HG03103 (cell line): ENCODE measurements around the gene ZSCAN12.
"Not testable (repeated sequence)": the region's sequence is repeated elsewhere in the genome, so short reads cannot be mapped to it uniquely, and the experiment has no call there.

ENCODE experiments used
- ATAC-seq: cut with Tn5 transposase; IDR thresholded peaks from one replicate; pipeline ENCODE4 v1.9.1; 2021; ENCODE audit warnings: low read depth; ENCODE audit not compliant: unreplicated experiment

The ZSCAN12 gene

DNA sequence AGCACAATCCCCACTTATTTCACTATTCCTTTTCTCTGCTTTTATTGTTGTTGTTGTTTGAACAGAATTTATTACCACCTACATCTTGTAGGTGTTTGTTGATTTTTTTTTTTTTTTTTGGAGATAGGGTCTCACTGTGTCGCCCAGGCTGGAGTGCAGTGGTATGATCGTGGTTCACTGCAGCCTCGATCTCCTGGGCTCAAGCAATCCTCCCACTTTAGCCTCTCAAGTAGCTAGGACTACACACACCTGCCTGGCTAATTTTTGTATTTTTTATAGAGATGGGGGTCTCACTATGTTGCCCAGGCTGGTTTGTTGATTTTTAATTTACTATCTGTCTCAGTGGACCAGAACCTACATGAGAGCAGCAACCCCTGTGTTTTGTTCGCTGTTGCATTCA, 3.6 kb downstream of the ZSCAN12 start:
- ATAC-seq, result no peak

GRCh38 chr6:28393912-28394662, 5.5 kb downstream of the ZSCAN12 start:
- ATAC-seq, result no peak

DNA sequence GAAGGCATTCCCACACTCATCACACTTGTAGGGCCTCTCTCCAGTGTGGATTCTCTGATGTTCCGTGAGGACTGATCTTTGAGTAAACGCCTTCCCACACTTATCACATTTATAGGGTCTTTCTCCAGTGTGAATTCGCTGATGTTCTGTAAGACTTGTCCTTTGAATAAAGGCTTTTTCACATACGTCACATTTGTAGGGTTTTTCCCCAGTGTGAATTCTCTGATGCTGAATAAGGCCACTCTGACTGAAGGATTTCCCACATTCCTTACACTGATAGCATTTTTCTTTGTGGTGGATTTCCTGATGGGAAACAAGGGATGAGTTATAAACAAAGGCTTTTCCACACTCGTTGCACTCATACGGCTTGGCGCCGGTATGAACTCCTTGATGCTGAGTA, 8.9 kb downstream of the ZSCAN12 start:
- no peak for ATAC-seq

DNA sequence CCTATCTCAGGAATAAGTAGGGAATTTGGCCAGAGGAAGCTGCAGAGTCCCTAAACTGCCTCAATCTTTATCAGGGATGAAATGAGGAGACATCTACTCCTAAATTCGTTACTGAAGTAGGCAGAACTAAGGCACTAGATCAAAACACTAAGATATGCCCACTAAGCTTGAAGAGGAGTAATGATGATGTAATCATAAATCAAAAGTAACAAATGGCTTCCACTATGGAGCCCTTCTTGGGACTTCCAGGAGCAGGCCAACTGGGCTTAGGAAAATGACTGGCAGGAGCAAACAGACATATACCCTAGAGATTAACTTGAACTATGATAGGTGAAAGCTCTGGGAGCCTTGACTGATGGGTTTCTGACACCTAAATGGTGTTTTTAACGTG, 15.4 kb downstream of the ZSCAN12 start:
- no peak for ATAC-seq

DNA sequence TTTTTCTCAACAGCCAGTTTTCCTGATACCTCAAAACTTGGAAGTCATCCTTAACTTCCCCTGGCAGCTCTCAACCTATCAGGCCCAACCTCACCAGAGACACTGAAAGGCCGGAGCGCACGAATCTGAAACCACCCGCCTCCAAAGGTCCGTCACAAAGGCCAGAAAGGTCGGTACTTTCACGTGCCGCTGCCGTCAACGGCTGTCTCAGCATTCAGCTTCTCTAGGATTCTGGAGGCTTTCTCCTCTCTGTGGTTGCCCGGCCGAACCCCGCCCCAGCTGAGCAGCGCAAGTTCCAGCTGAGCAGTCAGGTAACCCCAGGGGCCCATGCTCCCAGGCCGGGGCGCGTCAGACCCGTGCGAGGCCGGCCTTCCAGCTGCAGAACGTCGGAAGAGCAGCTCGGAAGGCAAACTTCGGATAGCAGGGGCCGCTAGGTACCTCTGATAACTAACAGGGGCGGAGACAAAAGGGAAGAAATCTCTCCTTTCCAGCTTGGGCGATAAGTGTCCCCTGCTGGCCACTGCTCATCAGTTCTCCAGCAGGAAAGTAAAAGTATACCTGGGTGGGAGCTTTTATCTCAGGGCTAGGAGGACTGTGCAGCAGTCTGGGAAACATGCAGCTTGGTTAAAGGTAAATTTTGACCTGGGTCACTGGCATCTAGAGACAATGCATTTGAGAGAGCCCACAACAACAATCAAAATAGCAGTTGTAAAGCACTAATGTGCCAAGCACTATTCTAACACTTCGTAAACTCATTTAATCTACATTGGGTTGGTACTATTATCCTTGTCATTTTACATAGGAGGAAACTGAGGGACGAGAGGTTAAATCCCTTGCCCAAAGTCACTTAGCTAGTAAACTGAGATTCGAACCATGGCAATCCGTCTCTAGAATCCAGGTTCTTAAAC, 16.1 kb downstream of the ZSCAN12 start:
- peak; percentile 76 for ATAC-seq

GRCh38 chr6:28380381-28380780, 19.2 kb downstream of the ZSCAN12 start:
- ATAC-seq, result no peak

DNA sequence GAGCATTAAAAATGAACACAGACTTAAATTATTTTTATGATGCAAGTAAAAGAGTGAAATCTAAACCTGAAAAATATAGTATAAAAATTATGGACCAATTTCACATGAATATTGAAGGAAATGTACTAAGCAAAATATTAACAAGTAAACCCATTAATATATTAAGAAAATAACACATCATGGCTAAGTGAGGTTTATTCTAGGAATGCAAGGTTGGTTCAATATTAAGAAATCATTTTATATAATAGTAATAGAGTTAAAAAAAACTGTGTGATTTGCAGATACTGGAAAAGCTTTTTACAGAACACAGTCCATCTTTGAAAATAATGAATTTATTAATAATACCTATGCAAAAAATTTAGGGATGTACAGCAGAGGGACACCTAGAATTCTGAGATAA, 20.9 kb downstream of the ZSCAN12 start:
- no peak for ATAC-seq

GRCh38 chr6:28377879-28378278, 21.7 kb downstream of the ZSCAN12 start:
- no peak for ATAC-seq

- no peak for ATAC-seq
Observed at GRCh38 chr6:28373925-28374324, 25.6 kb downstream of the ZSCAN12 start.

- ATAC-seq, result no peak
Observed at GRCh38 chr6:28371706-28372451, 27.7 kb downstream of the ZSCAN12 start.

- no peak for ATAC-seq
Observed at GRCh38 chr6:28371280-28371679, 28.3 kb downstream of the ZSCAN12 start.

DNA sequence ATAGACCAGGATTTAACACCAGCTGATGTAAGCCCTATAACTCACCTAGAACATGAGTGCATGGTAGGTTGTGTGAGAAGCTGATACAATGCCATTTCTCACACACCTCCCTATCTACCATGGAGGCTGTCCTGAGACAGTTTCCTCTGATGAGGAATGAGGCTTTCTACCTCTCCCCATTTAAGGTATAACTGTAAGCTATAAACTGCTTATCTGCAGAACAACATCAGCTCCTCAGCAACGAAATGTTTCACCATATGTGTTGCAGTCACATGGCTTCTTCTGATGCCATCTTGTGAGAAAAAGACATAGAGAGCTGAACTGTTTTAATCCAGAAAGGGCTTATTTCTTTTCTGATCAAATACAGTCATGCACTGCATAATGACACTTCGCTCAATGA, 29.1 kb downstream of the ZSCAN12 start:
- no peak for ATAC-seq

DNA sequence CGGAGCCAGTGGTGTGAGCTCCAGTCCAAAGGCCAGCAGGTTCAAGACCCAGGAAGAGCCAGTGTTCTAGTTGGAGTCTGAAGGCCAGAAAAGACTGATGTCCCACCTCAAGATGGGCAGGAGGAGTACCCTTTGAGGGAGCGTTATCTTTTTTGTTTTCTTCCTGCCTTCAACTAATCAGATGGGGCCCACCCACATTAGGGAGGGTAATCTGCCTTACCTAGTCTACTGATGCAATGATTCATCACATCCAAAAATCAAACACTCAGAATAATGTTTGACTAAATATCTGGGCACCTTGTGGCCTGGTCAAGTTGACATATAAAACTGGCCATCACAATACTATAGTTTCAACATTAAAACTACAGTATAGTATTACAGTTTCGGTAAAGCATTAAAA, 30.1 kb downstream of the ZSCAN12 start:
- no peak for ATAC-seq

DNA sequence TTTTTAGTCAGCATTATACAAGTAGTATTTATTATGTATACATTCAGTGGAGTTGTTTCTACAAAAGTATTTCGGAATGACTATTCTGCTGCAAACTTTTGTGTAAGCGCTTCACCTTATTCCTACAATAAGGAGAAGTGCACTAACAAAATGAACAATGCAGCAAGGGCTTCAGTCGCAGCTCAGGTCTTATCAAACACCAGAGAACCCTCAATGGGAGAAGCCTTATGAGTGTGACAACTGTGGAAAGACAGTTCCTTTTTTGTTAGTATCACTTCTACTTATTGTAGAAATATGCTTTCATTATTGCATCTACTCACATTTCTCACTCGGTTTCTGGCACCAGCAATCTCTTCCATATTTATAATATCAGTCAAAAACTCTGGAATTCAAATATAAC, 31.0 kb downstream of the ZSCAN12 start:
- ATAC-seq, result no peak

DNA sequence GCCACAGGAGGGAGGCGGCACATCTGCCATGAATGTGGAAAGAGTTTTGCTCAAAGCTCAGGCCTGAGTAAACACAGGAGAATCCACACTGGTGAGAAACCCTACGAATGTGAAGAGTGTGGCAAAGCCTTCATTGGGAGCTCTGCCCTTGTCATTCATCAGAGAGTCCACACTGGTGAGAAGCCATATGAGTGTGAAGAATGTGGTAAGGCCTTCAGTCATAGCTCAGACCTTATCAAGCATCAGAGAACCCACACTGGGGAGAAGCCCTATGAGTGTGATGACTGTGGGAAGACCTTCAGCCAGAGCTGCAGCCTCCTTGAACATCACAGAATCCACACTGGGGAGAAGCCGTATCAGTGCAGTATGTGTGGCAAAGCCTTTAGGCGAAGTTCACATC, 34.0 kb downstream of the ZSCAN12 start:
- ATAC-seq, result not testable (repeated sequence)

- ATAC-seq, result no peak
Observed at GRCh38 chr6:28360961-28361360, 38.6 kb downstream of the ZSCAN12 start.

DNA sequence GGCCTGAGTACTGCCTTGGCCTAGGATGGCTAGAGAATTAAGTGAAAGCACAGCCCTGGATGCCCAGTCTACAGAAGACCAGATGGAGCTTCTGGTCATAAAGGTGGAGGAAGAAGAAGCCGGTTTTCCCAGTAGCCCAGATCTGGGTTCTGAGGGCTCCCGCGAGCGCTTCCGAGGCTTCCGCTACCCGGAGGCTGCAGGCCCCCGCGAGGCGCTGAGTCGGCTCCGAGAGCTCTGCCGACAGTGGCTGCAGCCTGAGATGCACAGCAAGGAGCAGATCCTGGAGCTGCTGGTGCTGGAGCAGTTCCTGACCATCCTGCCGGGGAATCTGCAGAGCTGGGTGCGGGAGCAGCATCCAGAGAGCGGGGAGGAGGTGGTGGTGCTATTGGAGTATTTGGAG, 40.0 kb downstream of the ZSCAN12 start:
- ATAC-seq, result not testable (repeated sequence)

- ATAC-seq, result no peak
Observed at GRCh38 chr6:28357036-28357435, 42.5 kb downstream of the ZSCAN12 start.

DNA sequence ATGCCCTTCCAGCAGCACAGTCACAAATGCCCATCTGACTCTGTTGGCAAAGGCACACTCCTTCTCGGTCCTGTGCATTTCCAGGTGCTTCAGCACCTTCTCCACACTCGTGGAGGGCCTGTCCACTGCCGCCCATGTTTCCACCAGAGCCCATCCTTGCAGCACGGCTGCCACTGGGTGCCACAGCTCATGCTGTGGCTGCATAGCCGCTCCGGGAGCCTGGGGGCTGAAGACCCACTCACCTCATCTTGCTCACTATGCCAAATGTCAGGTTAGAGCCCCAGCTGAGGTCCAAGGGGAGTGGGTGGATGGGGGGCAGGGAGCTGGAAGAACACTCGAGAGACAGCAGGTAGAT, 42.9 kb downstream of the ZSCAN12 start:
- ATAC-seq, result no peak

DNA sequence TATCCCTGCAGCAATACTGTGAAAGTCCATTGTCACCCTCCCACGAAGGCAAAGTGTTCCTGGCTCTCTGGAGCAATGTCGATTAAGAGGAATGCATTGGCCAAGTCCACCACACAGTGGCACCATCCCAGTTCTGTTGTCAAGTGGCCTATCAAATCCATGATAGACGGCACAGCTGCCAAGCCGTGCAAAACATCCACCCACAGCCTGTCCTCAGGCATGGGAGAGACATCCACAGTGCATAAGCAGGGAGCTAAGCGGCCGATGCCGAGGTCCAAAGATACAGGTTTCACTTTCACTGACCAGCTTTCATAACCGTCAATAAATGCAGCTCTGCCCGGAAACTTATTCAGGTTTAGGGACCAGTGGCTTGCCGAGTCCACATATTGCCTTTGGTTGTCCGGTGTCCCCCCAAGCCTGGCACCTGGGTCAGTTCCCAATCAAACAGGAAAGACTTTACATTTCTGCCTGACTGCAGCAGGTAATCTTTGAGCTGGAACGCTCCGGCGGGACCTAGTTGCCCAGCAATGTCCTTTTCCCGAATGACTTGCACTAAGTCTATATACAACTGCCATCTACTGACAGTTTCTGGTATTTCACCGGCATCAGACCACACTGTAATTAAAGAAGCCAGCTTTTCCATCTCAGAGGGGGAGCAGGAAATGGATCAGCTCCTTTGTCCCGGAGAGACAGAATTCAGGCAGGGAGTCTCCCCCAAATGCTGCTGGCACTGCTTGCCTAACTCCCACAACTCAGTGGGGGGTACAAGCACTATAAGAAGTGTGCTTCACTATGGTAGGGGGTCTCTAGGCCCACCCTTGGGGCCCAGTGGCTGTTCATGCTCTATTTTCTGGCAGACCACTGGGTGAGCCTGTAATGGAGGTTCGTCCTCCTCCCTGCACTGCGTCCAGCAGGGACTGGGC, 43.5 kb downstream of the ZSCAN12 start:
- no peak for ATAC-seq
